Measurements from ENCODE around the gene PCDH9. TPM values are rescaled to one million over a fixed set of nuclear protein-coding genes. Genes with fewer than 3 reads are reported as not detected.

PCDH9 gene
- total and polyA plus RNA-seq, 2 of the 13 experiments (the other 11 are each of a cell fraction or from before 2014, with no cell fraction given): 0.09 TPM; not detected in 1

- 15% methylated on average over 5 of the region's 6 CpGs for WGBS (ENCODE audit: low lambda C conversion rate)
- Histone ChIP-seq H3K9me3 (ENCODE audit: low read length) (no peaks in the 10 kb centered on the region), H3K79me2 (ENCODE audit: insufficient read depth, low read length) (no peaks in the 10 kb centered on the region), H2AFZ (ENCODE audit: low read length) (no peak overlapping the region), H3K4me3 (replicated peaks in 1 of 3; ENCODE audit: insufficient read depth in 1 of 3, low read depth in 2 of 3, low read length in 3 of 3) (no peak overlapping the region), H3K27me3 (ENCODE audit: control insufficient read depth in 1 of 2, insufficient read depth in 2 of 2, low read length in 2 of 2) (no peaks in the 10 kb centered on the region), H3K27ac (ENCODE audit: extremely low read length, insufficient read depth, low read length) (no peak overlapping the region), H3K9ac (ENCODE audit: insufficient read depth, low read depth, low read length) (no peak overlapping the region), H3K4me2 (ENCODE audit: low read depth, low read length) (no peak overlapping the region), H3K36me3 (replicated peaks in 1 of 2; ENCODE audit: control insufficient read depth in 1 of 2, insufficient read depth in 2 of 2, low read length in 2 of 2) (no peaks in the 10 kb centered on the region), H4K20me1 (ENCODE audit: insufficient read depth, low read length) (no peaks in the 10 kb centered on the region), H3K4me1 (ENCODE audit: insufficient read depth, low read length) (no peaks in the 10 kb centered on the region)
- CTCF ChIA-PET (ENCODE audit: low intra/inter-chr PET ratio, low total read pairs): no interaction called here
- TF ChIP-seq SOX6 (IDR thresholded peaks at IDR 0.05): no peak
- no peak for TF ChIP-seq SOX6 (CRISPR knock-in tag; IDR thresholded peaks at IDR 0.05)
- TF ChIP-seq ZNF607 (CRISPR knock-in tag; IDR thresholded peaks at IDR 0.05; ENCODE audit: borderline replicate concordance): no peak
- TF ChIP-seq FOXO4 (CRISPR knock-in tag; conservative IDR thresholded peaks at IDR 0.05): no peak
- no peak for TF ChIP-seq RAD51 (IDR thresholded peaks at IDR 0.05; ENCODE audit: borderline replicate concordance)
- TF ChIP-seq, protein P1, sequence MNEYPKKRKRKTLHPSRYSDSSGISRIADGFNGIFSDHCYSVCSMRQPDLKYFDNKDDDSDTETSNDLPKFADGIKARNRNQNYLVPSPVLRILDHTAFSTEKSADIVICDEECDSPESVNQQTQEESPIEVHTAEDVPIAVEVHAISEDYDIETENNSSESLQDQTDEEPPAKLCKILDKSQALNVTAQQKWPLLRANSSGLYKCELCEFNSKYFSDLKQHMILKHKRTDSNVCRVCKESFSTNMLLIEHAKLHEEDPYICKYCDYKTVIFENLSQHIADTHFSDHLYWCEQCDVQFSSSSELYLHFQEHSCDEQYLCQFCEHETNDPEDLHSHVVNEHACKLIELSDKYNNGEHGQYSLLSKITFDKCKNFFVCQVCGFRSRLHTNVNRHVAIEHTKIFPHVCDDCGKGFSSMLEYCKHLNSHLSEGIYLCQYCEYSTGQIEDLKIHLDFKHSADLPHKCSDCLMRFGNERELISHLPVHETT (CRISPR knock-in tag; conservative IDR thresholded peaks at IDR 0.05): no peak
- TF ChIP-seq MIER2 (CRISPR knock-in tag; IDR thresholded peaks at IDR 0.05): no peak
- TF ChIP-seq, protein P2, sequence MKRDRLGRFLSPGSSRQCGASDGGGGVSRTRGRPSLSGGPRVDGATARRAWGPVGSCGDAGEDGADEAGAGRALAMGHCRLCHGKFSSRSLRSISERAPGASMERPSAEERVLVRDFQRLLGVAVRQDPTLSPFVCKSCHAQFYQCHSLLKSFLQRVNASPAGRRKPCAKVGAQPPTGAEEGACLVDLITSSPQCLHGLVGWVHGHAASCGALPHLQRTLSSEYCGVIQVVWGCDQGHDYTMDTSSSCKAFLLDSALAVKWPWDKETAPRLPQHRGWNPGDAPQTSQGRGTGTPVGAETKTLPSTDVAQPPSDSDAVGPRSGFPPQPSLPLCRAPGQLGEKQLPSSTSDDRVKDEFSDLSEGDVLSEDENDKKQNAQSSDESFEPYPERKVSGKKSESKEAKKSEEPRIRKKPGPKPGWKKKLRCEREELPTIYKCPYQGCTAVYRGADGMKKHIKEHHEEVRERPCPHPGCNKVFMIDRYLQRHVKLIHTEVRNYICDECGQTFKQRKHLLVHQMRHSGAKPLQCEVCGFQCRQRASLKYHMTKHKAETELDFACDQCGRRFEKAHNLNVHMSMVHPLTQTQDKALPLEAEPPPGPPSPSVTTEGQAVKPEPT (CRISPR knock-in tag; IDR thresholded peaks at IDR 0.05; ENCODE audit: low read depth): no peak
- no peak for TF ChIP-seq ZBTB7A (CRISPR knock-in tag; IDR thresholded peaks at IDR 0.05)
- TF ChIP-seq, protein P3, sequence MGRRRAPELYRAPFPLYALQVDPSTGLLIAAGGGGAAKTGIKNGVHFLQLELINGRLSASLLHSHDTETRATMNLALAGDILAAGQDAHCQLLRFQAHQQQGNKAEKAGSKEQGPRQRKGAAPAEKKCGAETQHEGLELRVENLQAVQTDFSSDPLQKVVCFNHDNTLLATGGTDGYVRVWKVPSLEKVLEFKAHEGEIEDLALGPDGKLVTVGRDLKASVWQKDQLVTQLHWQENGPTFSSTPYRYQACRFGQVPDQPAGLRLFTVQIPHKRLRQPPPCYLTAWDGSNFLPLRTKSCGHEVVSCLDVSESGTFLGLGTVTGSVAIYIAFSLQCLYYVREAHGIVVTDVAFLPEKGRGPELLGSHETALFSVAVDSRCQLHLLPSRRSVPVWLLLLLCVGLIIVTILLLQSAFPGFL (CRISPR knock-in tag; IDR thresholded peaks at IDR 0.05): no peak
- TF ChIP-seq ZSCAN22 (CRISPR knock-in tag; IDR thresholded peaks at IDR 0.05): no peak
- TF ChIP-seq ZNF326 (CRISPR knock-in tag; IDR thresholded peaks at IDR 0.05; ENCODE audit: borderline replicate concordance): no peak
- TF ChIP-seq, protein P4, sequence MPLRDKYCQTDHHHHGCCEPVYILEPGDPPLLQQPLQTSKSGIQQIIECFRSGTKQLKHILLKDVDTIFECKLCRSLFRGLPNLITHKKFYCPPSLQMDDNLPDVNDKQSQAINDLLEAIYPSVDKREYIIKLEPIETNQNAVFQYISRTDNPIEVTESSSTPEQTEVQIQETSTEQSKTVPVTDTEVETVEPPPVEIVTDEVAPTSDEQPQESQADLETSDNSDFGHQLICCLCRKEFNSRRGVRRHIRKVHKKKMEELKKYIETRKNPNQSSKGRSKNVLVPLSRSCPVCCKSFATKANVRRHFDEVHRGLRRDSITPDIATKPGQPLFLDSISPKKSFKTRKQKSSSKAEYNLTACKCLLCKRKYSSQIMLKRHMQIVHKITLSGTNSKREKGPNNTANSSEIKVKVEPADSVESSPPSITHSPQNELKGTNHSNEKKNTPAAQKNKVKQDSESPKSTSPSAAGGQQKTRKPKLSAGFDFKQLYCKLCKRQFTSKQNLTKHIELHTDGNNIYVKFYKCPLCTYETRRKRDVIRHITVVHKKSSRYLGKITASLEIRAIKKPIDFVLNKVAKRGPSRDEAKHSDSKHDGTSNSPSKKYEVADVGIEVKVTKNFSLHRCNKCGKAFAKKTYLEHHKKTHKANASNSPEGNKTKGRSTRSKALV (CRISPR knock-in tag; IDR thresholded peaks at IDR 0.05): no peak
- TF ChIP-seq, protein P5, sequence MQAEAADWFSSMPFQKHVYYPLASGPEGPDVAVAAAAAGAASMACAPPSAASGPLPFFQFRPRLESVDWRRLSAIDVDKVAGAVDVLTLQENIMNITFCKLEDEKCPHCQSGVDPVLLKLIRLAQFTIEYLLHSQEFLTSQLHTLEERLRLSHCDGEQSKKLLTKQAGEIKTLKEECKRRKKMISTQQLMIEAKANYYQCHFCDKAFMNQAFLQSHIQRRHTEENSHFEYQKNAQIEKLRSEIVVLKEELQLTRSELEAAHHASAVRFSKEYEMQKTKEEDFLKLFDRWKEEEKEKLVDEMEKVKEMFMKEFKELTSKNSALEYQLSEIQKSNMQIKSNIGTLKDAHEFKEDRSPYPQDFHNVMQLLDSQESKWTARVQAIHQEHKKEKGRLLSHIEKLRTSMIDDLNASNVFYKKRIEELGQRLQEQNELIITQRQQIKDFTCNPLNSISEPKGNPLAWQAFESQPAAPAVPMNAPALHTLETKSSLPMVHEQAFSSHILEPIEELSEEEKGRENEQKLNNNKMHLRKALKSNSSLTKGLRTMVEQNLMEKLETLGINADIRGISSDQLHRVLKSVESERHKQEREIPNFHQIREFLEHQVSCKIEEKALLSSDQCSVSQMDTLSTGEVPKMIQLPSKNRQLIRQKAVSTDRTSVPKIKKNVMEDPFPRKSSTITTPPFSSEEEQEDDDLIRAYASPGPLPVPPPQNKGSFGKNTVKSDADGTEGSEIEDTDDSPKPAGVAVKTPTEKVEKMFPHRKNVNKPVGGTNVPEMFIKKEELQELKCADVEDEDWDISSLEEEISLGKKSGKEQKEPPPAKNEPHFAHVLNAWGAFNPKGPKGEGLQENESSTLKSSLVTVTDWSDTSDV (CRISPR knock-in tag; IDR thresholded peaks at IDR 0.05): no peak
- TF ChIP-seq KDM3A (CRISPR knock-in tag; IDR thresholded peaks at IDR 0.05; ENCODE audit: low read depth): no peak
- no peak for TF ChIP-seq ZNF207 (IDR thresholded peaks at IDR 0.05; ENCODE audit: borderline replicate concordance)
- POLR2A ChIA-PET: no interaction called here
- in situ Hi-C loops (cut with HindIII; ENCODE audit: extremely low pct_ligation_motif_present, low pct_unique_long_range_greater_than_20kb): no loop called here
- FAIRE-seq: no peak
- intact Hi-C loops (cut with micrococcal nuclease; ENCODE audit: unreplicated experiment): no loop called here
- BruUV-seq (replicated peaks): no TSS peak
- ATAC-seq: no peak
- no peak for DNase-seq (ENCODE audit: low spot score)
Observed at GRCh38 chr13:66574606-66575005, 655.5 kb downstream of the PCDH9 start.
